Retinal pigment epithelial cell (primary cell): ENCODE measurements around the gene DAAM2.

Experiments
- DNase-seq: peaks from one replicate; pipeline ENCODE4 v3.0.0-alpha.2; 2010; ENCODE audit warnings: low read depth
- H3K4me3 ChIP-seq: 2 replicates; pipeline ENCODE4 v1.5.1; 2011; ENCODE audit warnings: mild to moderate bottlenecking, low read length, control low read depth, moderate library complexity
- TF ChIP-seq, protein P1 (sequence below): conservative IDR thresholded peaks from 2 replicates; pipeline ENCODE4 v1.5.1; 2011; ENCODE audit warnings: low read depth, low read length, control low read depth, inconsistent platforms

DAAM2 gene

DNA sequence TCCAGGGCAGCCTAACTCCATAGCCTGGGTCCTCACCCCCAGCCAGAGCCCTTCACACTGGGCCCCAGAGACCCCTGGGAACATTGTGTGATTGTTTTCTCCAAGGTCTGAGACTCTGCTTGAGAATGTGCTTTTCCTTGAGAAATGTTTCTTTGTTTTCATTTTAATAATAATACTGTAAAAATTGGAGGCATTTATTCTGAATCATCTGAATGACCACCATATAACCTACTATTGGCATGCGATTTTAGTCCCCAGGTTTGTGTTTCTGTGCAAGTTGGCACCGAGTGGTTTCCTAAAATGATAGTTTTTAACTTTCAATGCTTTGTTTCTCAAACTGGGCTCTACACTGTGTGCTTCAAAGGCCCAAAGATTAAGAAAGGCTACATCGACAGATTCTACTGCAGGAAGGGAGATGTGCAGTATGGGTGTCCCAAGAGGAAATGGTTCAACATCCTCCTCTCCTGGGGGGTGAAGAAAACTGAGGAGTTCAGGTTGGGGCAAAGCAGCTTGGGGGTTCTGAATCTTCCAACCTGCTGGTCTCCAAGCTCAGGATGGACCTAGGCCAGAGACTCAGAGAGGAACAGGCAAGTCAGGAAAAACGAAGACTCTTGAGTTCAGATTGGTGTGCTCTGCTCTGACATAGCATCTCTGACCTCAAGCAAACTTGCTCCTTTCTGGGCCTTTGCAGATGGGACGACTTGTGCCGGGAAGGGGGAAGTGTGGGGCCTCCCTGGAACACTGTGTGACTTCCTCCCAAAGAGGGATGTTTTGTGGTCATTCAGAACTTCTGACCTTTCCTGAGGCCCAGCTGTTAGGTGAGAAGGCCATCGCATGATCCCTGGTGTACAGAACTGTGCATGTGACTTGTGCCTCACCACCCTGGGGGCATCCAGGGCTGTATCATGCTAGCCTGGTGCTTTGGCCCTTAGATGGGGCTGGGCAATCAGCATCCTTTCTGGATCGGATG lies 31.0 kb downstream of the DAAM2 start:
- H3K4me3 ChIP-seq = no peak overlapping the region
- TF ChIP-seq, protein P1, sequence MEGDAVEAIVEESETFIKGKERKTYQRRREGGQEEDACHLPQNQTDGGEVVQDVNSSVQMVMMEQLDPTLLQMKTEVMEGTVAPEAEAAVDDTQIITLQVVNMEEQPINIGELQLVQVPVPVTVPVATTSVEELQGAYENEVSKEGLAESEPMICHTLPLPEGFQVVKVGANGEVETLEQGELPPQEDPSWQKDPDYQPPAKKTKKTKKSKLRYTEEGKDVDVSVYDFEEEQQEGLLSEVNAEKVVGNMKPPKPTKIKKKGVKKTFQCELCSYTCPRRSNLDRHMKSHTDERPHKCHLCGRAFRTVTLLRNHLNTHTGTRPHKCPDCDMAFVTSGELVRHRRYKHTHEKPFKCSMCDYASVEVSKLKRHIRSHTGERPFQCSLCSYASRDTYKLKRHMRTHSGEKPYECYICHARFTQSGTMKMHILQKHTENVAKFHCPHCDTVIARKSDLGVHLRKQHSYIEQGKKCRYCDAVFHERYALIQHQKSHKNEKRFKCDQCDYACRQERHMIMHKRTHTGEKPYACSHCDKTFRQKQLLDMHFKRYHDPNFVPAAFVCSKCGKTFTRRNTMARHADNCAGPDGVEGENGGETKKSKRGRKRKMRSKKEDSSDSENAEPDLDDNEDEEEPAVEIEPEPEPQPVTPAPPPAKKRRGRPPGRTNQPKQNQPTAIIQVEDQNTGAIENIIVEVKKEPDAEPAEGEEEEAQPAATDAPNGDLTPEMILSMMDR = no peak

DNA sequence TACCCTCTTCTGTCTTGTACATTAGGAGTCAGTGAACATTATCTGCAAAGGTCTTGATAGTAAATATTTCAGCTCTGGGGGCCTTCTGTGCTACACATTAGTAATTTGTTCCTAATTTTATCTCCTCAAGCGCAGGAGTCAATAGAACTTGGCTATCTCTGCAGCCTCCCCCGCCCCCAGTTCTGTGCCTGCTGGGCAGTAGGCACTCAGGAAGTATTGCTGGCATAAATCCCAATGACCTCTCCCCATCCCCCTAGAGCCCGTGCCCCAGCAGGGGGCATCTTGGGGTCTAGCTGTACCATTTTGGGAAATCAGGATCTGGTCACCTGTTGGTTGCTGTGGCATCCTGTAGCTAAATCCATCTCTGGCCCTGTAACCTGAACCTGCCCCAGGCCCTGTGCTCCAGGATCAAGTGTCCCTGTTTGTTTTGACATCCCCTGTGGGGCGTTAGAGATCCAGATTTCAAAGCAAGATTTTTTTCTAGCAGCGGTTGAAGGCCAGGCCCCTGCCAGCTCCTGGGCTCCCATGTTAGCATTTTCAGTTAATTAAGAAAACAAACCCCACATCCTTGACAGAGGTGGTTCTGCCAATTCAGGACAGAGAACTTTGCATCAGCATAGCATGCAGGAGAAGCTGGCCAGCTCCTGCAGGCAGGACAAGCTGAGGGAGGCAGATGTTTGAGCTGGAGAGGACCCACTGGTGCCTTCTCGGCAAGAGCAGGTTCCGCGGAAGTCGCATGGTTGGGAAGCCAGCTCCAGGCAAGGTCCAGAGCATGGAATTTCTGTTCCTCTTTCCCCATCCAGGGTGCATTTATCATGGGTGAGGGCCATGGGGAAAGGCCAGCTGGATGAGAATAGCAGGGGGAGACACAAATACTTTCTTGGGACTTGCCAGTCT lies 32.1 kb downstream of the DAAM2 start:
- no peak for DNase-seq
- TF ChIP-seq, protein P1 = no peak
- H3K4me3 ChIP-seq = no peak overlapping the region

More for the DNA sequence above, 31.0 kb downstream of the DAAM2 start:
- no peak for DNase-seq

DNA sequence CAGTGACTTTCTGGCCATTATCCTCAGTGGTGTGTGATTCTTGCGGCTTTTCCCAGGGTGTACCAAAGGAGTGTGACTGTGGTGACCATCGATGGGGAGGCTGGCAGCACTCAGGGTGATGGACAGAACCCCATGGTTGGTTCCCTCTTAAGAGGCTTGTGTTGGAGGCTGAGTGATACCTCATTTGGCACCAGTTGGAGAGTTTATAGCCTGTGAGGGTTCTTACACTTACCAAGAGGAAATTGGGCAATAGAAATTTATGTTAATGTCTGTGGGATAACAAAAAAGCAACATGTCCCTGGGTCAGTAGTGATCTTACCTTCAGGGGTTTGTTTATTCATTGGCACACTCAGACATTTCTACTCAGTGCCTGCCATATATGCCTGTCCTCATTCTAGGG lies 37.2 kb downstream of the DAAM2 start:
- H3K4me3 ChIP-seq = no peak overlapping the region
- TF ChIP-seq, protein P1 = no peak
- DNase-seq = no peak

DNA sequence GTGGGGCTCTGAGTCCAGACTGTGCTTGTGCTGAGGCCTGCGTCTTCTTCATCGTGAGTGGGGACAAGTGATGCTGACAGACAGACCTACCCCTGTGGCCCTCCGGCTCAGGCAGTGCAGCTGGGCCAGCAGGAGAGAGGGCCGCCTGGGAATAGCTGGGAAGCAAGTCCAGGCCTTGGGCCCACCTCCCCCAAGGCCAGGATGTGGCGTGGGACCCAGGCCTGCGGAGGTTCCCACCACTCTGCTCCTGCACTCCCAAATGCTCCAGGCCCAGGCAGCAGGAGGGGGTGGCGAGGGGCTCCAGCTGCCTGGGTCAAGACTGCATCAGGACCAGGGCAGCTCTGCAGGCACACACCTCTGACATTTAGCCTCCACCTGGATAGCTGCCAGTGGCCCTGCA lies 38.3 kb downstream of the DAAM2 start:
- no peak for DNase-seq
- TF ChIP-seq, protein P1 = no peak
- no peak overlapping the region for H3K4me3 ChIP-seq

DNA sequence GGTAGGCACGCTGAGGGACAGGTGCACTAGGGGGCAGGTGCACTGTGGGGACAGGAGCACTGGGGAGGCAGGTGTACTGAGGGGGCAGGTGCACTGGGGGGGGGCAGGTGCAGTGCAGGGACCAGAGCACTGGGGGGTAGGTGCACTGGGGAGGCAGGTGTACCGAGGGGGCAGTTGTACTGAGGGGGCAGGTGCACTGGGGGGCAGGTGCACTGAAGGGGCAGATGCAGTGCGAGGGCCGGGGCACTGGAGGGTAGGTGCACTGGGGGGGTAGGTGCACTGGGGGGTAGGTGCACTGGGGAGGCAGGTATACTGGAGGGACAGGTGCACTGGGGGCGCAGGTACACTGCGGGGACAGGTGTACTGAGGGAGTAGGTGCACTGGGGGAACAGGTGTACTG lies 39.5 kb downstream of the DAAM2 start:
- H3K4me3 ChIP-seq = no peak overlapping the region
- TF ChIP-seq, protein P1 = no peak
- DNase-seq = no peak

DNA sequence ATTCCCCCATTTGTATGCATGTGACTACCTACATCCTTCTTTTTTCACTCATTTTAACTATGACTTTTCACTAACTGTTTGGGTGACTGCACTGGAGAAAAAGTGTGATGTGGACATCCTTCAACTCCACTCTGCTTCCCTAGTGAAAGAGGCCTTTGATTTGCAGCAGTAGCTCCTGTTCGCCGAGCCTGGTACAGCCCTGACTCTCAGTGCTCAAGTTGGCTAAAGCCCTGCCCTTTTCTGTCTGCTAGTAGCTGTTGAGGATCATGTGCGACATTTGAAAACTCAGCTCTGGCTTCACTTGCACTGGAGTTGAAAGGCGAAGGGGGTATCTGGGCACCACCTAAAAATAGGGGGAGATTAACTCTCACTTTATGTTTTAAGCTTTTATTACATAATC lies 42.1 kb downstream of the DAAM2 start:
- peak; percentile 87 for DNase-seq
- TF ChIP-seq, protein P1 = no peak
- no peak overlapping the region for H3K4me3 ChIP-seq
